CD4-positive, alpha-beta T cell treated with Interleukin-6 at 100 ng/mL for 8 hours (primary cell): ENCODE measurements around the gene CMKLR1.

ENCODE experiments used
- DNase-seq: peaks from one replicate; pipeline ENCODE4 v3.0.0-alpha.2; 2020; ENCODE audit warnings: mixed read lengths, low spot score

CMKLR1 gene

GRCh38 chr12:108298761-108299275 lies 40.3 kb downstream of the CMKLR1 start:
- no peak for DNase-seq

GRCh38 chr12:108297895-108298760 lies 41.0 kb downstream of the CMKLR1 start:
- DNase-seq: no peak

DNA sequence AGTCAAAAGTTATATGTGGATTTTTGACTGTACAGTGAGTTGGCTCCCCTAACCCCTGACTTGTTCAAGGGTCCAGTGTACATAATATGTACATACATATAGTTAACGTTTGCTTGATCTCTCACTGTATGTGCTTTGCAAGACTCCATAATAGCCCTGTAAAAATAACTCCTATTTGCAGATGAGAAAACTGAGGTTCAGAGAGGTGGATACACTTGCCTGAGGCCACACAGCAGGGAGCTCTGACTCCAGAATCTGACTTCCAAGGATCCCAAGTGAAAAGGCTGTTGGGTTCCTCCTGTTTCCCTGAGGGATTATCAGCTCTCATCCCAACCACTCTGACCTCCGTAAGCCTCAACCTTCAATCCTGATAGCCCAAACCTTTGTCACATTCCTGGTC lies 41.7 kb downstream of the CMKLR1 start:
- no peak for DNase-seq

DNA sequence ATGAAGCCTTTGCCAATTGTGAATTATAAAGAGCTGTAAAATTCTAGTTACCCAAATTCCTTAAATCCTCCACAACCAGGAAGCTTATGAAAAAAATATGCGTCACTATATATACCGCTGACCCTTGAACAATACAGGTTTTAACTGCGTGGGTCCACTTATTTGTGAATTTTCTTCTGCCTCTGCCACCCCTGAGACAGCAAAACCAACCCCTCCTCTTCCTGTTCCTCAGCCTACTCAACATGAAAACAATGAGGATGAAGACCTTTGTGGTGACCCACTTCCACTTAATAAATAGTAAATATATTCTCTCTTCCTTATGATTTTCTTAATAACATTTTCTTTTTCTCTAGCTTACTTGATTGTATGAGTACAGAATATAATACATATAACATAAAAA lies 42.2 kb downstream of the CMKLR1 start:
- no peak for DNase-seq

- DNase-seq: no peak
Observed at GRCh38 chr12:108295641-108296040, 43.5 kb downstream of the CMKLR1 start.

GRCh38 chr12:108289350-108290161 lies 49.6 kb downstream of the CMKLR1 start:
- DNase-seq: no peak

DNA sequence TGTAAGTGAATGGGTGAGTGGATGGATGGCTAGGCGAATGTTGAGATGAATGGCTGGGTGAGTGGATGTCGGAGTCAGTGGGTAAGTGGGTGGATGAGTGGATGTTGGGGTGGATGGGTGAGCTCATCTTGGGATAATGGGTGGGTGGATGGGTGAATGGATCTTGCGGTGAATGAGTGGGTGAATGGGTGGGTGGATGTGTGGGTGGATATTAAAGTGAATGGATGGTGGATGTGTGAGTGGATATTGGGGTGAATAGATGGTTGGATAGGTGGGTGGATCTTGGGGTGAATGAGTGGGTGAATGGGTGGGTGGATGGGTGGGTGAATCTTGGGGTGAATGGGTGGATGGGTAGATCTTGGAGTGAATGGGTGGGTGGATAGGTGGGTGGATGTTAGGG lies 51.9 kb downstream of the CMKLR1 start:
- no peak for DNase-seq

DNA sequence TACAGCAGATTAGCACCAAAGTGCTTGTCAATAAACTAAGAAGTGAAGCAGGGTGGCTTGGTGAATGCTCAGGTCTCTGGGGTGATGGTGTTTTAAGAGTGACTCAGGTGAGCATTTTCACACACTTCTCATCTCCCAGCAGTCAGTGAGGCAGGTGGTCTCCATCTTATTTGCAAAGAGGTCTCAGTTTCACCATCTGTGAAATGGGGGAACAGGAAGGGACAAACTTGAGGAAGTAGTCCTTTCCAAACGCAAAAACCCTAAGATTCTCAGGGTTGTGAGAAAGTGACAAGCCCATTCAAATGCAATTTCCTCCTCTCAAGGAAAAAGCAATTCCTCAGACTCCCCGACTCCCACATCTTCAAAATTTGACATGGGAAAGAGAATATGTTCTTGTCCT lies 54.1 kb downstream of the CMKLR1 start:
- DNase-seq: no peak

DNA sequence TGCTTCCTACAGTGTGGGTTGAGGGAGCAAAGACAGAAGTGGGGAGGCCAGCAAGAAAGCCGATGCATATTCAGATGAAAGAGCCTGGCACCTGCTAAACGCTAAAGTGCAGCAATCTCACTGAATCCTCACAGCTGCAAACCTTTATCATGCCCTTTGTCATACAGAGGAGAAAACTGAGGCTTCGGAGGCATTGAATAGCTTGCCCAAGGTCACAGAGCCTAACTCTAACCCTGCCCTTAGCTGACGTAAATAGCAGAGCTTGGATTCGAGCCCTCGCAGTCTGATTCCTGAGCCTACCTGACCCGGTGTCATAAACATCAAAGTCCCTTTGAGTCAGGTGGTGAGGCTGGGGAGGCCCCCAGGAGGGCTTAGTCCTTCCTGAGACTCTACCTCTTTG lies 54.9 kb downstream of the CMKLR1 start:
- no peak for DNase-seq

DNA sequence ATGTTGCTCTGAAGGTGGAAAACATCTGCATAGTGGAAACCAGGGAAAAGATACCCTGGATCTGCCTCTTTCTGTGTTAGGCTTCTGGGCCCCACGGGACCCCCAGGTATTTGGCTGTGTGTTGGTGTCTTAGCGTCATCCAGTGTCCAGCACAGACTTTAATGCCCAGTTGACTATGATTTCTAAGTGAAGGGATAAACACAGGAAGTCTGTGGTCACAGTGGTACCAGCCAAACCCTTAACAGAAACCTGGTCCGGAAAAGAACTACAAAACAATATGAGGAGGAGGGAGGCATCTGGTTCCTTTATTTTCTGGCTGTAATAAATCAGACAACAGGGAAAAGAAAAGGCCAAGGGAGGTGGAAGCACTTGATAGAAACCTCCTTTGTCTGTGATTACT lies 56.4 kb downstream of the CMKLR1 start:
- no peak for DNase-seq

GRCh38 chr12:108282160-108282559 lies 57.0 kb downstream of the CMKLR1 start:
- DNase-seq: no peak

DNA sequence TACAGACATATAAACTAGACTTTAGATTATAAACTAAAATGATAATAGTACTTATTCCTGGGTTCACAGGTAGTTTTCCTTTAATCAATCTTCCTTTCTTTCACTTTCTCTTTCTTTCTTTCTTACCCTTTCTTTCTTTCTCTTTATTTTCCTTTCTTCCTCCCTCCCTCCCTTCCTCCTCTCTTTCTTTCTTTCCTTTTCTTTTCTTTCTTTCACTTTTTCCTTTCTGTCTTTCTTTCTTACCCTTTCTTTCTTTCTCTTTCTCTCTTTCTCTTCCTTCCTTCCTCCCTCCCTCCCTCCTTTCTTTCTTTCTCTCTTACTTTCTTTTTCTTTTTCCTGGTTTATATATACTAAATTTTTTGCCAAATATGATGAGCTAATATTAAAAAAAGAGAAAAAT lies 61.5 kb downstream of the CMKLR1 start:
- no peak for DNase-seq

DNA sequence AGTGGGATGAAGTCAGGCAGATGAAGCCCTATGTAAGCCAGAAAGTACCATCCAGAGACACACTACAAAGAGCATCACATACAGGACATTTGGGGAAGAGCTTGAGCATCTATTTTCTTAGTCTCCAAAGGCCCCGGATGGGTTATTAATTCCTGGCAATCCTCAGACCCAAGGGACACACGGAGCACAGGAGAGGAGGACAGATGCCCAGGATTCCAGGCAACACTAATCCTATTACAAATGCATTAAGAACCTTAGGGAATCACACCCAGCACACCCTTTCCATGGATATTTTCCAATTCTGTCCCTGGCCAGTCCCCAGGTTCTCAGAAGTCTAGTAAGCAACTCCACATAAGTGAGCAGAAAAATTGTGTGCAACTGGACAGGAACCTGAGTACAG lies 65.9 kb downstream of the CMKLR1 start:
- no peak for DNase-seq

DNA sequence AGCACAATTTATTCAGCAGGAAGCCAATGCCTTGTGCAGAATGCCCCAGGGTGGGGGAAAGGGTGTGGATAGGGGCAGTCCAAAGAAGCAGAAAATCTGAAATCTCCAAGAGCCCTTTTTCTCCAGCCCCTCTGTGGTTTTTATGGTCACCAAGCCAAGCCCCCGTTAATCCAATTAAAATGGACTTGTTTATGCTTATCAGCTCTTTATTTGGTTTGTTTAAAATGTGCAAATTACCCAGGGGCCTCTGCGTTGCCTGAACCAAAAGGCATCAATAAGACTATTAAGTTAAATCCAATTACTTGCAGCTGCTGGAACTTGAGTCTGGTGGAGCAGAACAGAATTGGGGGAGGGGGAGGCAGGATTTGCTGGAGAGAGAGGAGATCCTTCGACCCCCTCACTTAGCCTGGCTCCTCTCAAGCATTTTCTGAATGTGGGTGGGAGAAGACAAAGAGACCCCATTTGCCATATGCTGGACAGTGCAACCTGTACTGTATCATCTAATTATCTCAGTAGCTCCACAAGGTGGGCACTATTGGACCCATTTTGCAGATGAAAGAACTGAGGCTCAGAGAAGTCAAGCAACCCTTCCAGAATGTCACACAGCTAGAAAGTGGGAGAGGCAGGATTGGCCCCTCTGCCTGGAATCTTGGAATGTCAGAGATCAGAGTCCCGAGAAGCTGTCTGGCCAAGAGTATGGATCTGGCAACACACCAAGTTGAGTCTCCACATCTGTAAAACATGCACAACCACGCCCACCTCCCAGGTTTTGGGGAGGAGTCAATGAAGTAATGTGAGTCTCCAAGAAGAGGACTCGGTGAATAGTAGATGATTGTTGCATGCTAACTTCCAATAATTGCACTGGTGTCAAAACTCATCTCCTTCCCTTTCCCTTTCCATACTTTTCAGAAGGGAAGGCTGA lies 66.9 kb downstream of the CMKLR1 start:
- DNase-seq: no peak

DNA sequence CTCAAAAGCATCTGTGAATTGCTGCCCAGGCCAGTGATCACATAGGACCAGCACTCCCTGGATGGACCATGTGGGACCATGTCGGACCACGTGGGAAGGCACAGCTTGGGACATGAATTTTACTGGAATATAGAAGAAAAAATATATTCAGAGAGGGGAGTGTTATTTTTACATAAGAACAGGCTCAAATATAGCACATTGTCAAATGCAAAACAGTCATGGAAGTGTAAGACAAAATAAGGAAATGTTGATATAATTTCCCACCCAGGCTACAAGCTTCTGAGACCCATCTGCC lies 68.3 kb downstream of the CMKLR1 start:
- no peak for DNase-seq

DNA sequence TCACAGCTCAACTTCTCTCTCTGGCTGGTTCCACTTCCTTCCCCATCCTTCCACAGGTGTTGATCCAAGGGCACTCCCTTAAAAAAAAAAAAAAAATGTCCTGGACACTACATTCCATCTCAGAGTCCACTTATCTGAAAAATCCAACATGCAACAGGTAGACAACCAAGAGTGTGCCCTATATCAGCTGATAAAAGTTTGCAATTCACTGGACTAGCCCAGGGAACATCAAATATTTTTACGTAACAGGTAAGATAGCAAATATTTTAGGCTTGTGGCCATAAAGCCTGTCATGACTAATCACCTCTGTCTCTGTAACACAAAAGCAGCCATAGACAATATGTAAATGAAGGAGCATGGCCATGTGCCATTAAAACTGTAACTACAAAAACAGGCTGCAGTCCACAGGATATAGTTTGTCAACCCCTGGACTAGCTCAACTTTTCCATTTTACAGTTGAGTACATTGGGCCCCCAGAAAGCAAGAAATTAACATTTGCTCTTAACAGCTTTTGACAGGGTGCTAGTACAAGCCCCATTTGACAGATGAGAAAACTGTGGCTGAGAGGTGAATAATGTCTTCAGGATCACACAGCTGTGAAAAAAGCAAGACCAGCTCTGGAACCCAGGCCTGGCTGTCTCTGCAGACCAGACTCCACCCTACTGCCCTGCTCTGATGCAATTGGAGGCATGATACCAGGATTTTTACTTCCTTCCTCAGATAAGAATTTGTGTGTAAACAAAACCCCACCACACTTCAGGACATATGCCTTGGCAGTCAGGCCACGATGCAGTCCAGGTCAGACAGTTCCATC lies 68.9 kb downstream of the CMKLR1 start:
- DNase-seq: no peak

DNA sequence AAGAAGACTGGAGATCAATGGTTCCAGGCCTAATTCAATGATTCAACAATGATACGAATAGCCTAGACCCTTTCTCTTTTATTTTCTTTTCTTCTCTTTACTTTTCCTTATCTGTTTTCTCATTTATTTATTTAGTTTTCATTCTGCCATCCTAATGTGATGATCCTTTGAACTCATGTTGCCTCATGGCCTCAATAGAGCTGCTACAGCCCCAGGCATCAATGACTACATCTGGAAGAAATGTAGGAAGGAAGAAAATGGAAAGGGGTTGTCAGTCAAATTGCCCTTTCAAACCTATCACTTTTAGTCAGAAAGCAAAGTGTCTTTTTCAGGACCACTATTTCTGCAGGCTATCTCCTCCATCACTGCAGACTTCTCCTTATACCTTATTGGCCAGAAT lies 69.9 kb downstream of the CMKLR1 start:
- DNase-seq: no peak

DNA sequence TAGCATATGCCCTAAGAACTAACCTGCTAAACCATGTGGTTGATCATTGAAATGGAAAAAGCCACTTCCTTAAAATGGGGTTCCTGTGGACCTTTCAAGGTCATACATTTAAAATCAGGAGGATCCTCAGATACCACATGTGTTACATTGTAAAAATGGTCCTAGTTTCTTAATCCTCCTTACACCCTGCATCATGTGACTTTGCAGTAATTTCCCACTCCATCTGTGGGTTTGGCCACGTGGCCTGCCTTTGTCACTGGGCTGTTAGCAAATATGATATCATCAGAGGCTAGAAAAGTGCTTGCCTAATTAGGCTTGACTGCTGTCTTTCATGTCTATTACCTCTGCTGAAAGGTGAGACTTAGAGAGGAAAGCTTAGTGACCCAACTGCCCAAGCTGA lies 70.7 kb downstream of the CMKLR1 start:
- DNase-seq: no peak

- DNase-seq: no peak
Observed at GRCh38 chr12:108267450-108267849, 71.7 kb downstream of the CMKLR1 start.

GRCh38 chr12:108266131-108266530 lies 73.0 kb downstream of the CMKLR1 start:
- no peak for DNase-seq

GRCh38 chr12:108265505-108265904 lies 73.6 kb downstream of the CMKLR1 start:
- DNase-seq: no peak
